ENCODE data around the gene GABARAPL2. TPM values are rescaled to one million over a fixed set of nuclear protein-coding genes. Genes with fewer than 3 reads are reported as not detected.

The GABARAPL2 gene, protein sequence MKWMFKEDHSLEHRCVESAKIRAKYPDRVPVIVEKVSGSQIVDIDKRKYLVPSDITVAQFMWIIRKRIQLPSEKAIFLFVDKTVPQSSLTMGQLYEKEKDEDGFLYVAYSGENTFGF
- 10 to 100 TPM; 66.2 to 74.0 (median 71.3) TPM for total RNA-seq
- 98.2 TPM for total RNA-seq (2013)

DNA sequence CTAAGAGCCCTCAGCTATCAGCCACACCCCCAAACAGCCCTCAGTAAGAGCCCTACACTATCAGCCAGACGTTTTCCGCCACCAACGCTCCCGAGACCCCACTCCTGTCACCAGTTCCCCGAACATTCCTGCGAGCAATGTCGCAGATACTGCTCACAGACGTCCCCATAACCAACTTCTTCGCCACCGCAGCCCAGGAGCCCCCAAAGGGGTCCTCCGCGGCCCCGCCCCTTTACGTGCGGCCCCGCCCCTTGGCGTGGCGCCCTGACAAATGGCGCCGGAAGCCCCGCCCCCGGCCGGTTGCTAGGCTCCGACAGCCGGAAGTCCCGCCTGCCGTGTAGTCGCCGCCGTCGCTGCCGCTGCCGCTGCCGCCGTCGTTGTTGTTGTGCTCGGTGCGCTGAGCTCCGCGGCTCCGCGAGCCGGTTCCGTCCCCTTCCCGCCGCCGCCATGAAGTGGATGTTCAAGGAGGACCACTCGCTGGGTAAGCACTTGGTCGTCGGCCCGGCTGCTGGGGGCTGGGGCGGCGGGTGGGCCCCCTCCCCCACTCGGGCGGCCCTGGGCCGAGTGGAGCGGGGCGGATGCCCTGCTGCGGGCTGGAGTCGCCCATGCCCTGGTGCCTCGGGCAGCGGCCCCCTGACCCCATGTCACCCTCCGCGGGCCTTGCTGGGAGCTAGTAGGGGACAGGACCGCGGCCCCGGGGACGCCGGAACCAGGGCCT, at the start of gene GABARAPL2:
Gene GABARAPL2 (plus strand): TSS at position 340 of the 718 bp plus-strand sequence. CDS start 108 bp downstream, at position 448.
- no peaks in the 10 kb centered on the region for H3K9me3 Mint-ChIP-seq
- H3K4me3 Mint-ChIP-seq = peak within 1 kb of the TSS; percentile 90
- peaks cover 16 to 19% of the 10 kb centered on the region in 2 donors for H3K27me3 Mint-ChIP-seq (ENCODE audit: low read depth in 2 of 2)
- no peaks in the 10 kb centered on the region for H3K36me3 Mint-ChIP-seq
- H3K4me1 ChIP-seq (ENCODE audit: control insufficient read depth, insufficient read depth, low read length) = peaks cover 30% of the 10 kb centered on the region
- WGBS (ENCODE audit: insufficient coverage) = under 1% methylated on average over 69 of the region's 69 CpGs
- intact Hi-C loops (cut with micrococcal nuclease) = loop anchor here (1.0 to 2.0 kb wide), 4 partner anchors 10 to 101 kb away; partner anchors contain the start of genes ADAT1, TMEM170A and TMEM231
- H3K4me3 ChIP-seq (ENCODE audit: low read length) = peak within 1 kb of the TSS; percentile 59
- DNase-seq (peak; percentile 94 to 95), ATAC-seq (peak; percentile 78 to 93 (median 85))
- H3K27ac Mint-ChIP-seq = peak within 1 kb of the TSS; percentile 86 to 93
- TF ChIP-seq, protein P1, sequence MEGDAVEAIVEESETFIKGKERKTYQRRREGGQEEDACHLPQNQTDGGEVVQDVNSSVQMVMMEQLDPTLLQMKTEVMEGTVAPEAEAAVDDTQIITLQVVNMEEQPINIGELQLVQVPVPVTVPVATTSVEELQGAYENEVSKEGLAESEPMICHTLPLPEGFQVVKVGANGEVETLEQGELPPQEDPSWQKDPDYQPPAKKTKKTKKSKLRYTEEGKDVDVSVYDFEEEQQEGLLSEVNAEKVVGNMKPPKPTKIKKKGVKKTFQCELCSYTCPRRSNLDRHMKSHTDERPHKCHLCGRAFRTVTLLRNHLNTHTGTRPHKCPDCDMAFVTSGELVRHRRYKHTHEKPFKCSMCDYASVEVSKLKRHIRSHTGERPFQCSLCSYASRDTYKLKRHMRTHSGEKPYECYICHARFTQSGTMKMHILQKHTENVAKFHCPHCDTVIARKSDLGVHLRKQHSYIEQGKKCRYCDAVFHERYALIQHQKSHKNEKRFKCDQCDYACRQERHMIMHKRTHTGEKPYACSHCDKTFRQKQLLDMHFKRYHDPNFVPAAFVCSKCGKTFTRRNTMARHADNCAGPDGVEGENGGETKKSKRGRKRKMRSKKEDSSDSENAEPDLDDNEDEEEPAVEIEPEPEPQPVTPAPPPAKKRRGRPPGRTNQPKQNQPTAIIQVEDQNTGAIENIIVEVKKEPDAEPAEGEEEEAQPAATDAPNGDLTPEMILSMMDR (IDR thresholded peaks at IDR 0.05) = no peak
- H3K9me3 ChIP-seq (ENCODE audit: control insufficient read depth, insufficient read depth, low read length) = no peaks in the 10 kb centered on the region
- peaks cover 20 to 26% of the 10 kb centered on the region in 2 donors for H3K4me1 Mint-ChIP-seq
- H3K27me3 ChIP-seq (ENCODE audit: control insufficient read depth, insufficient read depth, low read length) = peaks cover 2% of the 10 kb centered on the region
- H3K27ac ChIP-seq (ENCODE audit: low read length) = peak within 1 kb of the TSS; percentile 76
- H3K36me3 ChIP-seq (ENCODE audit: control insufficient read depth, insufficient read depth, low read length) = peaks cover 29% of the 10 kb centered on the region

DNA sequence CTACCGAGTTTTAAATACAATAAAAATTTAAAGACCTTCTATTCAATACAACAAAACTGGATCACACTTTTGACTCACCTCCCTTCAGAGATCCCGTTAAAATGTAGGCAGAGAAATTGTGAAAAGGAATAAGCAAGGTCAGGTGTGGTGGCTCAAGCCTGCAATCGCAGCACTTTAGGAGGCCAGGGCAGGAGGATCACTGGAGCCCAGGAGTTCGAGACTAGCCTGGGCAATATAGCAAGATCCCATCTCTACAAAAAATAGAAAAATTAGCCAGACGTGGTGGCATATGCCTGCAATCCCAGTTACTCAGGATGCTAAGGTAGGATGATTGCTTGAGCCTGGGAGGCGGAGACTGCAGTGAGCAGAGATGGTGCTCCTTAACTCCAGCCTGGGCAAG, 47.0 kb upstream of the GABARAPL2 start:
- Histone ChIP-seq H3K4me3 (ENCODE audit: low read length) (no peak overlapping the region), H3K9me3 (ENCODE audit: control insufficient read depth, insufficient read depth, low read length) (no peaks in the 10 kb centered on the region), H3K36me3 (ENCODE audit: control insufficient read depth, insufficient read depth, low read length) (no peaks in the 10 kb centered on the region), H3K27me3 (ENCODE audit: control insufficient read depth, insufficient read depth, low read length) (no peaks in the 10 kb centered on the region), H3K4me1 (ENCODE audit: control insufficient read depth, insufficient read depth, low read length) (peaks cover 11% of the 10 kb centered on the region), H3K27ac (ENCODE audit: low read length) (no peak overlapping the region)
- WGBS (ENCODE audit: insufficient coverage) = 98% methylated on average over 6 of the region's 6 CpGs
- TF ChIP-seq, protein P1 (IDR thresholded peaks at IDR 0.05) = no peak
- ATAC-seq = no peak
- Mint-ChIP-seq H3K36me3 (no peaks in the 10 kb centered on the region), H3K27ac (no peak overlapping the region), H3K9me3 (no peaks in the 10 kb centered on the region), H3K4me3 (no peak overlapping the region), H3K27me3 (ENCODE audit: low read depth in 2 of 2) (no peaks in the 10 kb centered on the region), H3K4me1 (peaks cover 10 to 12% of the 10 kb centered on the region in 2 donors)
- no peak for DNase-seq
- intact Hi-C loops (cut with micrococcal nuclease) = no loop called here

DNA sequence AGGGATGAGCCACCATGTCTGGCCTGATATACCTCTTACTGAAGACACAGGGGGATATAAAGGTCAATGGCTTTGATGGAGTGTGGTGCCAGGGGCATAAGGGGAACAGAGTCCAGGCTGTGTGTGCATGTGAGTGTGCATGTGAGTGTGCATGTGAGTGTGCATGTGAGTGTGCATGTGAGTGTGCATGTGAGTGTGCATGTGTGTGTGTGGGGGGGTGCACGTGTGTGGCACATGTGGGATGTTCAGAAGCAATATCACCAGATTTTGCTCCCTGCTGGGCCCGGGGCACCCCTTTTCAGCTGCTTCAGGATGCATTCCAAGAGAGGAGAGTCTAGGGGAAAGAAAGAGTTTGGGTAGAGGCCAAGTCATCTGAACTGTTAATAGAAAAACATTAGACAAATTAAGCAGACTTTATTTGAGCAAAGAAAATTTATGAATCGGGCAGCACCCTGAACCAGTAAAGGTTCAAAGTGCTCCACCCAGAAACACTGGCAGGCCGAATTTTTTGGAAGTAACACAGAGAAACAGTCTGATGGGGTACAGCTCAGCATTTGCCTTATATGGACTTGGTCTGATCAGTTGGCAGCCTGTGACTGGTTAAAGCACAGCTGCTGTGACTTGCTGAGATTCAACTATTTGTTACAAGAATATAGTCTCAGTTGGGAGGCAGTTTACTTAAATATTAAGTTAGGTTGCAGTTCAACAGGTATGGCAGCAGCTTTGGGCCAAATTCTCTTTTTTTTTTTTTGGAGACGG, 40.0 kb upstream of the GABARAPL2 start:
- Histone ChIP-seq H3K4me1 (ENCODE audit: control insufficient read depth, insufficient read depth, low read length) (no peaks in the 10 kb centered on the region), H3K9me3 (ENCODE audit: control insufficient read depth, insufficient read depth, low read length) (no peaks in the 10 kb centered on the region), H3K27ac (ENCODE audit: low read length) (no peak overlapping the region), H3K27me3 (ENCODE audit: control insufficient read depth, insufficient read depth, low read length) (no peaks in the 10 kb centered on the region), H3K4me3 (ENCODE audit: low read length) (no peak overlapping the region), H3K36me3 (ENCODE audit: control insufficient read depth, insufficient read depth, low read length) (no peaks in the 10 kb centered on the region)
- no peaks in the 10 kb centered on the region for H3K9me3 Mint-ChIP-seq
- no peak overlapping the region for H3K4me3 Mint-ChIP-seq
- TF ChIP-seq, protein P1 (IDR thresholded peaks at IDR 0.05) = no peak
- intact Hi-C loops (cut with micrococcal nuclease) = no loop called here
- no peak for DNase-seq
- no peaks in the 10 kb centered on the region for H3K36me3 Mint-ChIP-seq
- 90% methylated on average over 5 of the region's 5 CpGs for WGBS (ENCODE audit: insufficient coverage)
- H3K27ac Mint-ChIP-seq = no peak overlapping the region
- no peaks in the 10 kb centered on the region for H3K4me1 Mint-ChIP-seq
- no peaks in the 10 kb centered on the region for H3K27me3 Mint-ChIP-seq (ENCODE audit: low read depth in 2 of 2)
- no peak for ATAC-seq
